Measurements from ENCODE around the gene MACROD1.
A peak's percentile ranks its signal among the peaks of the same experiment; 100 is the strongest.

MACROD1 gene

DNA sequence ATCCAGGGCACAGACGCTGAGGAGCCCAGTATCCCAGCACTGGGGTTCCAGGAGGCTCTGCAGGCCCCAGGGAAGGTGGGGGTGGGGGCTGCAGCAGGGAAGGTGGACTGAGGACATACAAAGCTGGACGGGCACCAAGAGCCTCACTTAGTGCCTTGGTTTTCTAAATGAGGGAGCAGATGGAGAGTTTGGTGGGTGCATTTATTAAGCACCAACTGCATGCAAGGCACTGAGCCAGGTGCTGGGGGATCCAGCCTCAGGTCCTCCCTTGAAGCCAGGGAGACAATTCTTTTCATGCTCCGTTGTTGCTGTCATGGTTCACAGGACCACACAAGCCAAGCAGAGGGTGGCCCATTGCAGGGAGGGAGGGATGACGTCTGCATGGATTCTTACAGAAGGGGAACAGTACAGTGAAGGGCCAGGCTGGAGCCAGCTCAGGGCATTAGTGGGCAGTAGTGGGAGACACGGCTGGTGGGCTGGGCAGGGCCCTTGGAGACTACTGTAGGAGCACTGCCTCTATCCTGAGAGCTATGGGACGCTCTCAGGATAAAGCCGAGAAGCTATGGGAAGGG is 65.0 kb downstream of the MACROD1 start:
- peak in 3 of 42 donors; percentile 39 to 65 (median 44) for DNase-seq

DNA sequence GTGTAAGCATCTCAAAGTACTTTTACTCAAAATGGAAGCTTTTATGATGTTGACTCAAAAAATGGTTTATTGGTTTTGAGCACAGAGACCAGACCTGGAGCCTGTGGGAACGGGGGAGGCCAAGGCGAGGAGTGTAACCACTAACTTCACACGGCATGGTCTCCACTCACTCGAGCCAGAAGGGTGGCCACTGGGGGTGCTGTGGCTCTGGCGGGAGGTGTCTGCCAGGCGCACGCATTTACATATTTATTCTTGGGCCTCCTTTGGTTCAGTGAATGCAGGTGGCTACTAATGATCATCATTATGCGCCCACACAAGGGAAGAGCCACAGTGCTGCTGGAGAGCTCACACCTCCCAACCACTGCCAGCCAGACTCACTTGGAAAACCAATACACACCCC is 65.6 kb downstream of the MACROD1 start:
- intact Hi-C loops (cut with DNase I): no loop called here
- peak in 24 of 42 donors; percentile 45 to 81 (median 63) for DNase-seq

More for the DNA sequence above, 65.0 kb downstream of the MACROD1 start:
- intact Hi-C loops (cut with DNase I): no loop called here

- intact Hi-C loops (cut with DNase I): loop anchor here (10.0 kb wide), 1 partner anchor 45 kb away; no protein-coding TSS in a partner anchor
- DNase-seq: no peak
Measured at GRCh38 chr11:64099436-64099835, 66.5 kb downstream of the MACROD1 start.

- DNase-seq: peak in 3 of 42 donors; percentile 51 to 70 (median 65)
- intact Hi-C loops (cut with DNase I): loop anchor here (10.0 kb wide), 1 partner anchor 46 kb away; no protein-coding TSS in a partner anchor
Measured at GRCh38 chr11:64098318-64098831, 67.5 kb downstream of the MACROD1 start.

- DNase-seq: peak in 31 of 42 donors; percentile 40 to 87 (median 68)
- intact Hi-C loops (cut with DNase I): loop anchor here (10.0 kb wide), 1 partner anchor 47 kb away; no protein-coding TSS in a partner anchor
Measured at GRCh38 chr11:64097468-64098317, 68.2 kb downstream of the MACROD1 start.

DNA sequence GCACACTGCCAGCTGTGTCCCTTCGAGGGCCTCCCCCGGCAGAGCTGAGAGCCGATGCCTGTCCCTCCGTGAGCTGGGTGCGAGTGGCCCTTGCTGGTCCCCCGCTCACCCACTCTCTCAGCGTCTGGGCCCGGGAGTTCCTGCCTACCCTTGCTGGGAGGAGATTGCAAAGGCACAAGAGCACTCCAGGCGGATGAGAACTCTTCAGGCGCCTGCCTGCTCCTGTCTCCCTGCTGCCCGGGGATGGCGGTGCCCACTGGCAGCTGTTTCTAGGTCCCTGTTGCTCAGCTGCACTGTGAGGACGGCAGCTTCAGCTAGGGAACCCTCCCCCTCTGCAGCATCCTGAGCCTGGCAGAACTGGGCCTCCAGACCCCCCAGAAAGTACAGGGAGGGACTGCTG is 69.1 kb downstream of the MACROD1 start:
- peak in 17 of 42 donors; percentile 33 to 76 (median 58) for DNase-seq
- intact Hi-C loops (cut with DNase I): loop anchor here (10.0 kb wide), 1 partner anchor 48 kb away; no protein-coding TSS in a partner anchor

DNA sequence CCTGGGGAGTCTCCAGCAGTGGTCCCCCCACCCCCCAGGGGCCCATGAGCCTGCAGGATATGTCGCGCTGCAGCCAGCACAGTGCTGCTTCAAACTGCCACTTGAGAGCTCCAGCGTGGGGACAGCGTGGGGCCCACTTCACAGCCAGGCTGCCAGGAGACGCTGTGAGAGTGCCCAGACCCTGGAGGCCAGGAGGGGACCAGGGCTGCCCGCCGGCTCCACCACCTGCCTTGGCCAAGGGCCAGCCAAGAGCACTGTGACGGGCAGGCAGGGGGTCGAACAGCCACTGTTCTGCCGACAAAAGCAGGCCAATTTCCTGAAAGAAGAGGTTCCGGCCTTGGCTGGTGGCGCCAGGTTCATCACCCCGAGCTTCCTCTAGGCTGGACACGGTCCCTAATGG is 70.0 kb downstream of the MACROD1 start:
- no peak for DNase-seq
- intact Hi-C loops (cut with DNase I): loop anchor here (10.0 kb wide), 1 partner anchor 49 kb away; no protein-coding TSS in a partner anchor

- intact Hi-C loops (cut with DNase I): loop anchor here (10.0 kb wide), 1 partner anchor 49 kb away; no protein-coding TSS in a partner anchor
Measured at GRCh38 chr11:64095273-64095817, 70.6 kb downstream of the MACROD1 start.

DNA sequence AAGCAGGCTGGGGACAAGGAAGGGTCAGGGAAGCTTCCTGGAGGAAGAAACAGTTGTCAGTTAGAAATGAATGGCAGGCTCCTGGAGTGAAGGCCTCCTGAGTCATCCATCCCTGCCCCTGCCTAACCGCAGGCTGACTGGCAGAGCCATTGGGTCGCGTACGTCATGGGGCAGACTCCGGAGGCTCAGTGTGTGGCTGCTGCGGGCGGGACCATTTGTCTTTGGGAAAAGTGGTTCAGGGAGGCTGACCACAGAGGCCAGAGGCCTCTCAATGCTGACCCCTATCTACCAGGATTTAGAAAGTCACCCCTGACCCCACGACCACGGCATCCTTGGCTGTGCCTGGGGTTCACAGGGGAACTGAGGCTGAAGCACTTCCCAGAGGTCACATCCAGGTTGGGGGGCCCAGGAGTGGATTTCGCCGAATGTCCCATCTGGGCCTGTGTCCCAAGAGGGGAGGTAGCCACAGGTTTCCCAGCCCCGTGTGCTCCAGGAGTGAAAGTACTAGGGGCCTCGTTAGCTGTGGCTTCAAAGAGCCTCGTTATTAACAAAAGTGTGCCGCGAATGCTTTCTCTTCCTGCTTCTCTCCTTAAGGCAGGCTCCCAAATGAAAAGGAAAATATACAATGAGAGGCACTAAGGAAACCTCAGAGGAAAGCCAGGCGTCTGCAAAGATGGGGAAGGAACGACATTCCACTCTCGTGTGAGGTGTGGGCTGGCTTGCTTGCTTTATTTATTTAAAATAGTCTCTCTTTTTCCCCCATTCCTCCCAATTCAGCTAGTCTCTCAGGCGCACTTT is 71.3 kb downstream of the MACROD1 start:
- peak in 23 of 42 donors; percentile 43 to 84 (median 66) for DNase-seq
- intact Hi-C loops (cut with DNase I): loop anchor here (10.0 kb wide), 1 partner anchor 50 kb away; no protein-coding TSS in a partner anchor

More at GRCh38 chr11:64095273-64095817, 70.6 kb downstream of the MACROD1 start:
- peak in 2 of 42 donors; percentile 34 to 45 for DNase-seq

GRCh38 chr11:64093233-64094039 is 72.5 kb downstream of the MACROD1 start:
- no peak for DNase-seq
- intact Hi-C loops (cut with DNase I): loop anchor here (2.0 to 10.0 kb wide), 2 partner anchors 47 to 51 kb away; no protein-coding TSS in a partner anchor

GRCh38 chr11:64092761-64093136 is 73.2 kb downstream of the MACROD1 start:
- no peak for DNase-seq
- intact Hi-C loops (cut with DNase I): loop anchor here (2.0 to 10.0 kb wide), 2 partner anchors 46 to 52 kb away; no protein-coding TSS in a partner anchor

DNA sequence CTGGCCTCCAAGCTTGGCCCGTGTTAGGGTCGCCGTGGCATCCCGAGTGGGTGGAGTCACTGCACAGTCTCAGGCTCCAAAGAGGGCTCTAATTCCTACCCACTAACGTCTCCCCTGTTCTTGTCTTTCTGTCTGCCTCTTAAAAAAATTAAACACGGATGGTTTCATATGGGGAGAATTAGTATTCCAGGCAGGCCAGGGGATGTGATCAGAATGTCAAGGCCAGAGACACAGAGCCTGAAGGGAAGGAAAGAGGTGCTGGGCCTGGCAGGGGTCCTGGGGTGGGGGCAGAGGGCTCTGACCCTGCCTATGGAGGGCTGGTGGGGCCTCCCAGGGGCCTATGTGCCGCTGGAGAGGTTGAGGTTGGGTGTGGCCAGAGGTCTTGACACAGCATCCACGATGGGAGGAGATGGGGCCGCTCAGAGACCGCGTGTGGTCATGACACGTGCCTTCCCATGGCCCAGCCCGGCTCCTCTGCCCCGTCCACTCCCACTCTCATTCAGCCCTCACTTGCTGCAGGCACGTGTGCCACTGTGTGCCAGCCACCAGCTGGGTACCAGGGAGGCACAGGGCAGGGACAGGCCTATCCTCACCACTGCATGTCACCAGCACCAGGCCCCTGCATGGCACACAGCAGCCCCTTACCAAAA is 73.7 kb downstream of the MACROD1 start:
- intact Hi-C loops (cut with DNase I): loop anchor here (2.0 to 10.0 kb wide), 2 partner anchors 45 to 53 kb away; no protein-coding TSS in a partner anchor
- DNase-seq: peak; percentile 56 to 94 (median 86)

- intact Hi-C loops (cut with DNase I): loop anchor here (10.0 kb wide), 1 partner anchor 54 kb away; no protein-coding TSS in a partner anchor
- DNase-seq: no peak
Measured at GRCh38 chr11:64090806-64091516, 75.0 kb downstream of the MACROD1 start.

GRCh38 chr11:64089915-64090805 is 75.8 kb downstream of the MACROD1 start:
- DNase-seq: no peak

DNA sequence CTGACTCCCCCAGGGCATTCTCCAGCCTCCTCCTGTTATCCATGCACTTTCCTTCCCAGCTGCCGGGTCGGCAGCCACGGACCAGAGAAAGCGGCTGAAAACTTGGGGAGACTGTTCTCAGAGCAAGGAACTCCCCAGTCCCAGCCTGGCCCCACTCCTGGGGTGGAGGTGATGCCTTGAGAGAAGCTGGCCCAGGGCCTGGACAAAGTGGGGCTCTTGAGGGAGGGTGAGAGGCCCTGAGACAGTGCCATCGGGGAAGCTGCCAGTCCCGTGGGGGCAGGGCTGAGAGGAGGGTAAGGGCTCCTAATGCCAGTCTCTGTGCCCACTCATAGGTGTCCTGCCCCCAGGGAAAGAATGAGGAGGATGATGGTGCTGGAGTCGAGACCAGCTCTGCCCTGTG is 76.4 kb downstream of the MACROD1 start:
- DNase-seq: peak in 8 of 42 donors; percentile 33 to 65 (median 54)

More at GRCh38 chr11:64089915-64090805, 75.8 kb downstream of the MACROD1 start:
- intact Hi-C loops (cut with DNase I): loop anchor here (10.0 kb wide), 1 partner anchor 55 kb away; no protein-coding TSS in a partner anchor

More for the DNA sequence above, 76.4 kb downstream of the MACROD1 start:
- intact Hi-C loops (cut with DNase I): no loop called here
